Pericardium fibroblast (primary cell): ENCODE measurements around the gene C4B. TPM values are rescaled to one million over a fixed set of nuclear protein-coding genes. Genes with fewer than 3 reads are reported as not detected.

Experiments
- total RNA-seq: library from RNA; depleted of rRNA; stranded (reverse); fragments of >200 nt; gene quantifications from 2 replicates; pipeline ENCODE4 v1.2.3, GENCODE V29; 2015

Gene C4B
- total RNA-seq: 14.6 and 48.8 TPM in 2 replicates

DNA sequence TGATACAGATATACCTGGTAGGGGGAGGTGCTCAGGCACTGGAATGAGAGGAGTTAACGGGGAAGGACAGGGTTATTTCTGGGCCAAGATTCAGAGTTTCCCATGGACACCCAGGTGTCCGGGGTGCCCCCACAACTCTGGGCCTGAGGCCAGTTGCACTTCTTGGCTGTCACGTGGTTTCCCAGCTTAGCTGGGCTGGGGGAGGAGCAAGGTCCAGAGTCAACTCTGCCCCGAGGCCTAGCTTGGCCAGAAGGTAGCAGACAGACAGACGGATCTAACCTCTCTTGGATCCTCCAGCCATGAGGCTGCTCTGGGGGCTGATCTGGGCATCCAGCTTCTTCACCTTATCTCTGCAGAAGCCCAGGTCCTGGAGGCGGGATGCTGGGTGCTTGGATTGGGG is at the start of gene C4B:
Gene C4B, plus strand, starts transcription at position 249 of the 400 bp plus-strand sequence. Its CDS starts 51 bp downstream, at position 300.

GRCh38 chr6:31971993-31972708 is 42.4 kb upstream of the C4B start, which contains the start of gene DXO:
TSS of gene DXO (minus strand) at chr6:31972138. CDS start at chr6:31971675, 463 bp downstream.

GRCh38 chr6:31981744-31982143 is 32.9 kb upstream of the C4B start, which contains the start of gene C4A:
TSS of gene C4A (plus strand) at chr6:31982057. CDS start at chr6:31982108, 51 bp downstream.

DNA sequence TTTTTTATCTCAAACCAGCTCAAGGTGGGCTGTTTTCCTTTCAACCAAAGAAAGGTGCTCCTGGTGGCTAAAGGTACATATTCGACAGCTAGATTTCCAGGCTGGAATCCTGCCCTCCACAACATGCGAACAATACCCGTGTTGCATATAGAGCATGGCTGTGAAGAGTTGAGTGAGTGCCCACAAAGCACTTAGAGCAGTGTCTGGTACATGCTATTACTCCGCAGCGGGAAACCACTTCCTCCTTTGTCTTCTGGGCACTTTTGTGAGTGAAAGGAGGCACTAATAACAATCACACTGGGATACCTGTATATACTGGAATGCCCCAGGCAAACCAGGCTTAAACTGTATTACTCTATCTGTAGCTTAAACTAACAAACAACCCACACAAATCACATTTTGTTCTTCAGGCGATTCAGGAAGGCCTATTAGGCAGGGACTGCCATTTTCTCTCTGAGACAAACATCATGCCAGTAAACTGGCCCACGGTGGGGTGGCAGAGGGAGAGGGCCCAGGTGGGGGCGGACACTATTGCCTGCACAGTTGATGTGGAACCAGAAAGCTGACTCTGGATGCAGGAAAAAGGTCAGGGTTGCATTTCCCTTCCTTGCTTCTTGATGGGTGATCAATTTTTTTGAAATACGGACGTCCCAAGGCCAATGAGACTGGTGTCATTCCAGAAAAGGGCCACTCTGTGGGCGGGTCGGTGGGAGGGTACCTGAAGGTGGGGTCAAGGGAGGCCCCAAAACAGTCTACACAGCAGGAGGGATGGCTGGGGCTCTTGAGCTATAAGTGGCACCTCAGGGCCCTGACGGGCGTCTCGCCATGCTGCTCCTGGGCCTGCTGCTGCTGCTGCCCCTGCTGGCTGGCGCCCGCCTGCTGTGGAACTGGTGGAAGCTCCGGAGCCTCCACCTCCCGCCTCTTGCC is 23.3 kb downstream of the C4B start, which contains the start of gene CYP21A2:
Gene CYP21A2, plus strand, starts transcription at position 818 of the 927 bp plus-strand sequence. Its CDS starts 8 bp downstream, at position 826.

Other genes with a start within 250 kb of the C4B start
- not detected in 2 replicates for gene VWA7, start 237.5 kb upstream of the C4B start, total RNA-seq
- 44.9 and 47.3 TPM in 2 replicates for gene VARS1, start 219.0 kb upstream of the C4B start, total RNA-seq
- gene LSM2, start 207.8 kb upstream of the C4B start, total RNA-seq: 40.0 and 71.4 TPM in 2 replicates
- gene HSPA1L, start 199.5 kb upstream of the C4B start, total RNA-seq: 0.12 and 0.34 TPM in 2 replicates
- 62.6 and 74.3 TPM in 2 replicates for gene HSPA1A, start 199.3 kb upstream of the C4B start, total RNA-seq
- gene HSPA1B, start 187.1 kb upstream of the C4B start, total RNA-seq: 94.5 and 110 TPM in 2 replicates
- gene NEU1, start 152.0 kb upstream of the C4B start, total RNA-seq: 55.6 and 65.6 TPM in 2 replicates
- gene SLC44A4, start 135.8 kb upstream of the C4B start, total RNA-seq: 0.51 TPM in 1 of 2 replicates, not detected in the other
- gene EHMT2, start 117.1 kb upstream of the C4B start, total RNA-seq: 32.1 and 55.8 TPM in 2 replicates
- 2.6 and 4.9 TPM in 2 replicates for gene ZBTB12, start 112.7 kb upstream of the C4B start, total RNA-seq
- gene C2, start 87.1 kb upstream of the C4B start, total RNA-seq: 1.2 and 9.6 TPM in 2 replicates
- gene CFB, start 68.7 kb upstream of the C4B start, total RNA-seq: 11.4 and 11.6 TPM in 2 replicates
- 73.6 and 83.6 TPM in 2 replicates for gene NELFE, start 55.8 kb upstream of the C4B start, total RNA-seq
- gene SKIC2, start 55.6 kb upstream of the C4B start, total RNA-seq: 34.1 and 37.6 TPM in 2 replicates
- 13.5 and 15.4 TPM in 2 replicates for gene DXO, start 42.7 kb upstream of the C4B start, total RNA-seq
- gene C4A, start 32.7 kb upstream of the C4B start, total RNA-seq: 6.9 and 30.7 TPM in 2 replicates
- 0.23 and 1.3 TPM in 2 replicates for gene CYP21A2, start 23.6 kb downstream of the C4B start, total RNA-seq
- gene TNXB, start 94.5 kb downstream of the C4B start, total RNA-seq: 108 and 240 TPM in 2 replicates
- 17.6 and 17.9 TPM in 2 replicates for gene ATF6B, start 113.5 kb downstream of the C4B start, total RNA-seq
- 2.1 and 3.4 TPM in 2 replicates for gene FKBPL, start 115.5 kb downstream of the C4B start, total RNA-seq
- 0.47 and 0.85 TPM in 2 replicates for gene PRRT1, start 137.1 kb downstream of the C4B start, total RNA-seq
- gene PPT2, start 139.3 kb downstream of the C4B start, total RNA-seq: 12.1 and 16.1 TPM in 2 replicates
- 1.6 and 3.7 TPM in 2 replicates for gene EGFL8, start 149.8 kb downstream of the C4B start, total RNA-seq
- gene AGPAT1, start 161.3 kb downstream of the C4B start, total RNA-seq: 65.4 and 84.0 TPM in 2 replicates
- gene RNF5, start 163.6 kb downstream of the C4B start, total RNA-seq: 23.2 and 53.2 TPM in 2 replicates
- 0.43 and 0.82 TPM in 2 replicates for gene AGER, start 169.5 kb downstream of the C4B start, total RNA-seq
- gene PBX2, start 175.4 kb downstream of the C4B start, total RNA-seq: 33.6 and 45.0 TPM in 2 replicates
- 0.26 and 4.9 TPM in 2 replicates for gene GPSM3, start 177.8 kb downstream of the C4B start, total RNA-seq
- 0.70 and 1.4 TPM in 2 replicates for gene NOTCH4, start 209.3 kb downstream of the C4B start, total RNA-seq